GM18951 (cell line): Measurements from ENCODE around the gene STEAP1.
"Not testable (repeated sequence)": the region's sequence is repeated elsewhere in the genome, so short reads cannot be mapped to it uniquely, and the experiment has no call there.

Experiments used
- POLR2A ChIP-seq: IDR thresholded peaks from 4 replicates; pipeline ENCODE4 v1.6.1; 2011; ENCODE audit warnings: mild to moderate bottlenecking; ENCODE audit not compliant: insufficient read length, insufficient read depth; ENCODE audit errors: extremely low read depth
- in situ Hi-C: fragments of 300-500 bp; cut with MboI; formaldehyde crosslinking; loops from one replicate; pipeline ENCODE4 v1.12.0; 2022; ENCODE audit warnings: low sequenced_read_pairs, mixed read lengths, inconsistent platforms; ENCODE audit not compliant: unreplicated experiment

The STEAP1 gene

DNA sequence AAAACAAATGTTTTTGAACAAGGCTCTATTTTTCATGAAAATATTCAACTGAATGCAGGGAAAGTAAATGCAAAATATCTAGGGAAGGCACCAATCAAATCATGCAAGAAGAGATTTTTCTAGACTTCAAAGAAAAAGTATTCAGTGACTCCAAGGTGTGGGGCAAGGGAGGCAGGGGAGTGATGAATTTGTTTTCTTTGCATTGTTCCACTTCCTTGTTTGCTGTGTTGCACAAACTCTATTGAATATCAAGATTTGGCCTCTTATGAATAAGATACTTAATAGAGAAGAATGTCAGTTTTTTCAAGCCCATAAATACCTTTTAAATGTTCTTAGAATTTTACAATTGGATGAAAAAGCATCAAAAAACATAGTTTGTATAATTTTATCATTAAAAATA is 26.4 kb downstream of the STEAP1 start:
- TF ChIP-seq POLR2A: no peak
- in situ Hi-C loops: no loop called here

- TF ChIP-seq POLR2A: no peak
- in situ Hi-C loops: no loop called here
Observed at GRCh38 chr7:90181485-90181884, 27.2 kb downstream of the STEAP1 start.

GRCh38 chr7:90186290-90186689 is 32.0 kb downstream of the STEAP1 start:
- in situ Hi-C loops: not testable (repeated sequence)

DNA sequence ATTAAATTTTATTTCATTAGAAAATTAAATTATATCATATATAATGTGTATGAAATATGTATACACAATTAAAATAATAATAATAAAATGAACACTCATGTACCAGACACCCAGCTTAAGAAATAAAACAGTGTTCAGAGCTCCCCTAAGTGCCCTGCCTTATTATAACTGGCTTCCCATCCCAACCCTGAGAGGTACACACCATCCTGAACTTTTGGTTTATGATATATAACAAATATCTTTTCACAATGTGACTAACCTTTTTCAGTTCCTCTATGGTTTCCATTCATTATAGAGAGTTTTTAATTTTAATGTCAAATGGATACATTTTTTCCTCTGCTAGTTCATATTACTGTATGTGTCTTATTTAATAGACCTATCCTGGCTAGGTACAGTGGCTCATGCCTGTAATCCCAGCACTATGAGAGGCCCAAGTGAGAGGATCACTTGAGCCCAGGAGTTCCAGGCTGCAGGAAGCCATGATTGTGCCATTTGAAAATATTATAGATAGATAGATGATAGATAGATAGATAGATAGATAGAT is 33.3 kb downstream of the STEAP1 start:
- in situ Hi-C loops: no loop called here
- no peak for TF ChIP-seq POLR2A

DNA sequence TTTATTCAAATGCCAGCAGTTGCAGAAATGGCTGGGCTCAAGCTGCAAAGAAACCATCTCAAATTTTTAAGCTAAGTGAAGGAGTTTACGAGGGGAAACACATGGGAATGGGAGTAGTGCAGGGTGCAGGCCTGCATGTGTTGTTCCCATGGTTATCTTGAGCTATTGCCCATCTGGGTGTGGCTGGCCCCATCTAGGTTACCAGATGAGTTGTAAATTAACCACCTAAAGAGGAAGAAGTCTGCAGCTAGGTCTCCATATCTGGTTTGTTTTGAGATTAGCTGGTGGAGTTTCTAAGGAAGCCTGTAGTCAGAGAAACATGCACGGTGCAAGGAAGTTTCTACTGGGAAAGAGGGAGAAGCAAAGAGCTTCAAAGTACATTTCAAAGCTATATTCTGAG is 34.0 kb downstream of the STEAP1 start:
- in situ Hi-C loops: no loop called here
- TF ChIP-seq POLR2A: no peak

- no peak for TF ChIP-seq POLR2A
Observed at GRCh38 chr7:90190995-90191394, 36.7 kb downstream of the STEAP1 start.

GRCh38 chr7:90191648-90192047 is 37.4 kb downstream of the STEAP1 start:
- TF ChIP-seq POLR2A: no peak
- in situ Hi-C loops: no loop called here

More at GRCh38 chr7:90190995-90191394, 36.7 kb downstream of the STEAP1 start:
- in situ Hi-C loops: no loop called here

GRCh38 chr7:90192876-90193750 is 38.8 kb downstream of the STEAP1 start:
- no peak for TF ChIP-seq POLR2A
- in situ Hi-C loops: no loop called here

GRCh38 chr7:90194911-90195809 is 40.9 kb downstream of the STEAP1 start:
- in situ Hi-C loops: no loop called here
- no peak for TF ChIP-seq POLR2A

DNA sequence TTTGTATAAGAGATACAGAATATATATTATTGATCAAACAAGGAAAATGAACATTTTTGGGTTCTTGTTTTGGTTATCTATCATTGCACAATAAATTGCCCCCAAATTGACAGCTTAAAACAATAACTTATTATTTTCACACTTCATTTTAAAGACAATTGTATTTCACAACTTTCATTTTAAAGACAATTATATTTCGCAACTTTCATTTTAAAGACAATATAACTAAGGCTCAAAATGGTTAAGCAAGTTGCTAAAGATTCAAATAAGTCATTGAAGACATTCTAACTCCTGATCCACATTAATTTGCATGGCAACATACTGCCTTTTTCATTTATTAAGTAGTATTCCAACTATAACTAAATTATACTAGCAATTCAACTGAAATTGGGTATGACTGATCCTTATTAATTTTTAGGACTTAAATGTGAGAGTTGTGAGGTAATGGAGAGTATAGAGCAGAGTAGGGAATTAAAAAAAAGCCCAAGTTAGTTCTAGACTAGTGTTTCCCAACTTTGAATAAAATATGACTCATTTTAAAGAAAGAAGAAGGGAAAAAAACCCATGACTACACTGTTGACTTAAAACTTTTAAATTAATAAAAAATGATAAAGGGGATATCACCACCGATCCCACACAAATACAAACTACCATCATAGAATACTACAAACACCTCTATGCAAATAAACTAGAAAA is 47.4 kb downstream of the STEAP1 start:
- in situ Hi-C loops: no loop called here
- TF ChIP-seq POLR2A: no peak

GRCh38 chr7:90207956-90208355 is 53.7 kb downstream of the STEAP1 start:
- in situ Hi-C loops: no loop called here
- TF ChIP-seq POLR2A: no peak

GRCh38 chr7:90209776-90210175 is 55.5 kb downstream of the STEAP1 start:
- in situ Hi-C loops: no loop called here
- TF ChIP-seq POLR2A: no peak

DNA sequence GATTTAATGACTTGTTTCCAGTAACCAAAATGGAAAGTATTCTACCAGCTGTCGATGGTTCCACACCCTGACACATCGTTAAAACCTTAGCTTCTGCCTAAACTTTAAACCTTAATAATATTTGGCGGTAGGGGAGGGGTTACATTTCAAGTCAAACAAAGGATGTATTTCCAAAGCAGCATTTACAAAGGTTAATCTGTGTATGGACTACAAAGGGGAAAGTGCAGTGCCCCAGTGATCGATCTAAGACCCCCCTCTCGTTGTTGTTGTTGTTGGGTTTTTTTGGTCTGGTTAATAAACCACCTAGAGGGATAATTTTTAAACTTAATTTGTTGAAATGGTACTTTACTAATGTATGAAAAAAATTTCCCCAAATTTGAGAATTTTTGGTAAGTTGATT is 56.2 kb downstream of the STEAP1 start:
- no peak for TF ChIP-seq POLR2A
- in situ Hi-C loops: no loop called here

- in situ Hi-C loops: no loop called here
- TF ChIP-seq POLR2A: no peak
Observed at GRCh38 chr7:90210981-90211380, 56.7 kb downstream of the STEAP1 start.
